NCI-H128 (cell line): ENCODE results near the gene SPEM2.

Experiments
- DNase-seq: peaks from one replicate; lab custom pipeline; 2025; ENCODE audit not compliant: unreplicated experiment; lab: John Stamatoyannopoulos, UW

Gene SPEM2

GRCh38 chr17:7425316-7425715 lies at the start of gene SPEM2:
SPEM2 (plus strand) TSS chr17:7425616; CDS start chr17:7425689, 73 bp downstream.
- no peak for DNase-seq

GRCh38 chr17:7379134-7379533 lies 46.3 kb upstream of the SPEM2 start:
- DNase-seq: no peak

GRCh38 chr17:7380321-7380720 lies 45.1 kb upstream of the SPEM2 start:
- DNase-seq: no peak

DNA sequence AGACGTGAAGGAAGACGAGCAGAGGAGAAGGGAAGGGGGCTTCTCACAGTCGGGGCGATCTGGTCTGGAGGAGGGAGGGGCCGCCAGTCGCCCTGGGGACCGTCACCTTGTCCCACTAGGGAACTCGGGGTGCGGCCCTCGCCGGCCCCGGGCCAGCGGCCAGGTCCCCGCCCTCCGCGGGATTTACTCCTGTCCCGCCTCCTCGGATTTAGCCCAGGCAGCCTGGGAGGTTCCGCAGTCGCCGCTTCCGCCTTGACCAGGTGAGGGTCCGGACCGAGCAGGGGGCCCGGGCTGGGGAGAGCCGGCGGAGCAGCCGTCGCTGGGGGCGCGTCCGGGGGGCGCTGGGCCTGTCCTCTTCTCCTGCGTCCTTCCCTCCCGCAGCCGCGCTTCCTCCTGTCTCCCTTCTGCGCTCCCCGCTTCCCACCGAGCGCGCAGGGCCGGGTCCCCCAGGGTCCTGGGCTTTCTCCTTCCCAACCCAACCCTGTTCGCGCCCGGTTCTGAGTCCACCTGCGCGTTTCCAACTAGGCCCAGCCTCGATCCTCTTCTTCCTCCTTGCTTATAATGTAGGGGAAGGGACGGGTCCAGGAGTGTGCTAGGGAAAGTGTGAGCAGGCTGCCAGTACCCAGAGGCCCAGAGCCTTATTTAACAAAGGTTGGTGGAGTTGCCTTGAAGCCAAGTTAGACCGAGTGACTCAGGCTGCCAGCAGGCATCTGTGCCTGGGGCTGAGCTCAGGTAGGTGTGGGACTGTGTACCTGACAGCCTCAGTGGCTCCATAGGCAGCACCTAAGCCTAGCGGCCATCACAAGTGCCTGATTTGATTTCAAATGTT lies 44.3 kb upstream of the SPEM2 start, which contains the start of gene TNK1:
Gene TNK1, plus strand, starts transcription at position 235 of the 829 bp plus-strand sequence. CDS start 1,838 bp downstream, outside the sequence.
- DNase-seq: no peak

GRCh38 chr17:7382901-7383300 lies 42.5 kb upstream of the SPEM2 start:
- DNase-seq: no peak

DNA sequence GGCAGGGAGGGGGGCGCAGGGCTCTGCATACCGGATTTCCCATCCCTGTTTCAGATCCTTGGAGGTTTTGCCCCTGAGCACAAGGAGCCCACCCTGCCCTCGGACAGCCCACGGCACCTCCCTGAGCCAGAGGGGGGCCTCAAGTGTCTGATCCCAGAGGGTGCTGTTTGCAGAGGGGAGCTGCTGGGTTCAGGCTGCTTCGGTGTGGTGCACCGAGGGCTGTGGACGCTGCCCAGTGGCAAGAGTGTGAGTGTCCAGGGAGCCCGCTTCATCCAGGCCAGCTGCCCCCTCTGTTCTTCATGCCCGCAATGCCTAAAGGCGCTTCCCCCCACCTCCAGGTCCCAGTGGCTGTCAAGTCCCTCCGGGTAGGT lies 42.1 kb upstream of the SPEM2 start:
- DNase-seq: no peak

DNA sequence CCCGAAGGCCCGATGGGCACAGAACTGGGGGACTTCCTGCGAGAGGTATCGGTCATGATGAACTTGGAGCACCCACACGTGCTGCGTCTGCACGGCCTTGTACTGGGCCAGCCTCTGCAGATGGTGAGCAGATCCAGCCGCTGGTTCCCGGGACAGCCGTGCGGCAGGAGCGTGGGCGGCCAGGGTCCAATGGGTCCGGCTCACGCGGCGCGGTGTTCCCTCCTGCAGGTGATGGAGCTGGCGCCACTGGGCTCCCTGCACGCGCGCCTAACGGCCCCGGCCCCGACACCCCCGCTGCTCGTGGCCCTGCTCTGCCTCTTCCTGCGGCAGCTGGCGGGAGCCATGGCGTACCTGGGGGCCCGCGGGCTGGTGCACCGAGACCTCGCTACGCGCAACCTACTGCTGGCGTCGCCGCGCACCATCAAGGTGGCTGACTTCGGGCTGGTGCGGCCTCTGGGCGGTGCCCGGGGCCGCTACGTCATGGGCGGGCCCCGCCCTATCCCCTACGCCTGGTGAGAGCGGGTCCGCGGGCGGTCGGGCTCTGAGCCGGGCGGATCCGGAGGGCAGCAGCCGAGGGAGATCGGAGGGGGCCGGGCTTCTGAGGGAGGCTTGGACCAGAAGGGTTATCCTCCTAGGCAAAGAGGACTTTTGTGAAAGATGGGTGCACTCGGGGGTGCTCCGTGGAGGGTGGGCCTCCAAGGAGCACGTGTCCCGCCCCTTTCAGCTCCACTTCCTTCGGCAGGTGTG lies 41.5 kb upstream of the SPEM2 start:
- DNase-seq: peak; percentile 36

DNA sequence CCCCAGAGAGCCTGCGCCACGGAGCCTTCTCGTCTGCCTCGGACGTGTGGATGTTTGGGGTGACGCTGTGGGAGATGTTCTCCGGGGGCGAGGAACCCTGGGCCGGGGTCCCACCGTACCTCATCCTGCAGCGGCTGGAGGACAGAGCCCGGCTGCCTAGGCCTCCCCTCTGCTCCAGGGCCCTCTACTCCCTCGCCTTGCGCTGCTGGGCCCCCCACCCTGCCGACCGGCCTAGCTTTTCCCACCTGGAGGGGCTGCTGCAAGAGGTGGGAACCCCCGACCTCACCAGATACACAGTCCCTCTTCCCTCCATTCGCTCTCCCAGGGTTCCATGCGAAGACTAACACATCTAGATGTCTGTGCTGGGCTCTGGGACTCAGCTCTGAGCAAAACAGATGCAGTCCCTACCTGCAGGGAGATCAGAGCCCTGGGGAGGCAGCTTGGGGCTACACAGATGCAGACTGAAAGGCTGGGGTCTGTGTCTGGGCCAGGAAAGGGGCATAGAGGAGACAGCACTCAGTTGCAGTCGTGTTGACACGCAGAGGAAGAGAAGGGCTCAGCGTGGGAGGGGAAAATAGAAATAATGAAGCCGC lies 40.8 kb upstream of the SPEM2 start:
- no peak for DNase-seq

GRCh38 chr17:7388856-7389255 lies 36.6 kb upstream of the SPEM2 start:
- DNase-seq: no peak

- no peak for DNase-seq
Measured at GRCh38 chr17:7389924-7390910, 35.2 kb upstream of the SPEM2 start.

GRCh38 chr17:7391307-7391706 lies 34.1 kb upstream of the SPEM2 start:
- DNase-seq: no peak

GRCh38 chr17:7392696-7393612 lies 32.5 kb upstream of the SPEM2 start:
- no peak for DNase-seq

DNA sequence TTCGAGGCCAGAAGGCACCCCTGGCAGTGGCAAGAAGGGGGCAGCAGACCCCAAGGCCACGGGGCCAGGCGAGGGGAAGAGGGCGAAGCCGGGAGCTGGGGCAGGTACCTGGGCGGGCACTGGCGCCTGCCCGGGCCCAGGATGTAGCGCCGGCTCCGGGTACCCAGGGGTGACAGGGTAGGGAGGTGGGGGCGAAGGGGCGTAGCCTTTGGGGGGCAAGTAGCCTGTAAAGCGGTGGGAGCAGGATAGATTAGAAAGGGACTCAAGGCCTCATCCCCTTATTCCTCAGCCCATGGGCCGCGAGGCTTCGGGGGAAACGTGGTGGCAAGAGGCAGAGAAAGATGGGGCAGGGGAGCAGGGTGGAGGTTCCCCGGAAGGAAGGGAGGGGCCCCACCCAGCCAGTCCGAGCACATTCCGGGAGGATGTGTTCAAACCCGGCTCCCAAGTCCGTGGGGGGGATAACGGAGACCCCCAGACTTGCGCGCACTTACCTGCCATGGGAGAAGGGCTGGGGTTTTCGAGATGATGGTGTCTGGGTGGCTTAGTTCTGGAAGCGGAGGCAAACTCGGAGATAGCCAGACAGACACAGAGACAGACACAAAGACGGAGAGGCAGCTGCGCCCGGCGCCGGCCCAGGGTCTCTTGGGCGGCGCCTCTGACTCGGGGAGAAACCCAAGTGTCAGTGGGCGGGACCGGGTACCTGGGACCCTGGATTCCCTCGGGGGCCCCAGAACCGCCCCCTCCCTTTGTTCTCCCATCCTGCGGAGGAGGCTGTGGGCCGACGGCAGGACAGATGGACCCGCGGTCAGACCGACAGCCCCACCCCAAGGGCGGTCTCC lies 31.6 kb upstream of the SPEM2 start:
- no peak for DNase-seq

GRCh38 chr17:7394452-7395191 lies 30.8 kb upstream of the SPEM2 start, which contains the start of gene PLSCR3:
PLSCR3 (minus strand) TSS chr17:7394525; CDS start chr17:7394110, 415 bp downstream.
- peak; percentile 11 for DNase-seq

DNA sequence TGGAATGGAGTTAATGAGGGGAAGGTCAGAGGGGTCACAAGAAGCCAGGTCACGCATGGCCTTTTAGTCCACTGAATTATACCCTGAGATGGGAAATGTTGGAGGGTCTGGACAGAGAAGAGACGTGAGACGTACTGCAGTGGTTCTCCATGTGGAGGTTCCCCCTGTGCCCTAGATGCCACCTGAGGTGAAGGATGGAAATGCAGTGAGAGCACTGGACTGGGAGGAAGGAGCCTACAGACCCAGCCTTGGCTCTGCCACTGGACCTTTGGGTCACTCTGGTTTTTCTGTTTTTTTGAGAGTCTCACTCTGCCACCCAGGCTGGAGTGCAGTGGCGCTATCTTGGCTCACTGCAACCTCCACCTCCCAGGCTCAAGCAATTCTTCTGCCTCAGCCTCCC lies 29.3 kb upstream of the SPEM2 start:
- no peak for DNase-seq

DNA sequence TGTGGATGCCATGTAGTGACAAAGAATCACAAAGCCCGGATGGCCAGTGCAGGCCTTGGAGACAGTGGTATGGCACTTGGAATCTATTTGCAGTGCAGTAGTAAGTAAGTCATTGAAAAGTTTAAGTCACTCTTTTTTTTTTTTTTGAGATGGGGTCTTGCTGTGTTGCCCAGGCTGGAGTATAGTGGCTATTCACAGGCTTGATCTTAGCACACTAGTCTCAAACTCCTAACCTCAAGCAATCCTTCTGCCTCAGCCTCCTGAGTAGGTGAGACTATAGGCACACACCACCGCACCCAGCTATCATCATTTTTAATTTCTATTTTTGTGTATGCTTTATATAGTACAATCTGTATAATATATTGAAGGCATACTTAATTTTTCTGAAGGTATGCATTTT lies 26.8 kb upstream of the SPEM2 start:
- DNase-seq: no peak

DNA sequence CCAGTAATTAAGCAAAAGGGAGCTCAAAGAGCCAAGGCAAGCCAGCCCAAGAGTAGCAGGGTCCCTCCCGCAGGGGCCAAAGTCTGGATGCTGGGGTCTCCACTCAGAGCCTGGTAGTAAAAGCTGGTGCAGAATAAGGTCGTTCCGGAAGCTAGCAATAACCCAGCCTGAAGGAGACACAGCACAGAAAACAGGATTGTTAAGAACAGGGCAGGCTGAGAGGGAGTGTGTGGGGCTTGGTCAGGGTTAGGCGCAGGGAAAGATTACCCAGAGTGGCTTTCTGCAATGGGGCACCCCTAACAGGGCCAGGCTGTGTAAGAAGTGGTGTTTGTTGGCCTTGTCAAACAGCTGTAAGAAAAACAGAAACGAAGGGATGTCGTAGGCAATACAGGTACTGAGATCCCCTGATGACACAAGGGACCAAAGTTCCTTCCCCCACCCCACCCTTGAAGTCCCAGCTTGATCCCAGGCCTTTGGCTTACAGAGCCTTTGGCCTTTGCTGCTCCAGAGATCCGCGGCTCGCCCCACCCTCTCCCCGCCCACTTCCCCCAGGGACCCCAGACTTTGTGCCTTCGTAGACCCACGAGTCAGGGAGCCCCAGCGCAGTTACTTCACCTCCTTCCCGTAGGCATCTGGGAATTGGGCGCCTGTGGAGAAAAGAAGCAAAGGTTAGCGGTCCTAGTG lies 22.2 kb upstream of the SPEM2 start:
- no peak for DNase-seq

- DNase-seq: no peak
Measured at GRCh38 chr17:7403727-7403976, 21.8 kb upstream of the SPEM2 start.
